Stimulated activated CD4-positive, alpha-beta T cell treated with anti-CD3 and anti-CD28 coated beads, Interleukin-1b, Interleukin-23, amount 100 ng/mL, for 48 hours (primary cell): ENCODE data around the gene KCNMA1.

Experiments used
- DNase-seq: peaks from one replicate; pipeline ENCODE4 v3.0.0-alpha.2; 2020

The KCNMA1 gene

GRCh38 chr10:77085344-77085743, 552.3 kb downstream of the KCNMA1 start:
- DNase-seq, result no peak

- DNase-seq, result no peak
These were observed 553.0 kb downstream of the KCNMA1 start for GRCh38 chr10:77084431-77085144.

GRCh38 chr10:77082601-77083252, 554.9 kb downstream of the KCNMA1 start:
- DNase-seq, result no peak

- DNase-seq, result no peak
These were observed 556.1 kb downstream of the KCNMA1 start for GRCh38 chr10:77081481-77081891.

GRCh38 chr10:77080361-77081027, 557.1 kb downstream of the KCNMA1 start:
- no peak for DNase-seq

GRCh38 chr10:77079592-77080300, 557.9 kb downstream of the KCNMA1 start:
- no peak for DNase-seq

- DNase-seq, result no peak
These were observed 560.2 kb downstream of the KCNMA1 start for GRCh38 chr10:77077316-77077945.

- DNase-seq, result no peak
These were observed 561.7 kb downstream of the KCNMA1 start for GRCh38 chr10:77075926-77076325.

GRCh38 chr10:77074104-77074624, 563.4 kb downstream of the KCNMA1 start:
- DNase-seq, result no peak

GRCh38 chr10:77073663-77073960, 564.0 kb downstream of the KCNMA1 start:
- no peak for DNase-seq

GRCh38 chr10:77072836-77073662, 564.6 kb downstream of the KCNMA1 start:
- no peak for DNase-seq

GRCh38 chr10:77072361-77072835, 565.2 kb downstream of the KCNMA1 start:
- no peak for DNase-seq

- no peak for DNase-seq
These were observed 565.7 kb downstream of the KCNMA1 start for GRCh38 chr10:77071956-77072355.

- no peak for DNase-seq
These were observed 566.6 kb downstream of the KCNMA1 start for GRCh38 chr10:77071001-77071511.

- no peak for DNase-seq
These were observed 567.3 kb downstream of the KCNMA1 start for GRCh38 chr10:77070346-77070745.

GRCh38 chr10:77068969-77069368, 568.6 kb downstream of the KCNMA1 start:
- DNase-seq, result no peak

GRCh38 chr10:77068272-77068671, 569.3 kb downstream of the KCNMA1 start:
- DNase-seq, result no peak

GRCh38 chr10:77062381-77062780, 575.2 kb downstream of the KCNMA1 start:
- no peak for DNase-seq

GRCh38 chr10:77060913-77061312, 576.7 kb downstream of the KCNMA1 start:
- DNase-seq, result no peak

GRCh38 chr10:77056650-77057049, 581.0 kb downstream of the KCNMA1 start:
- DNase-seq, result no peak

- DNase-seq, result no peak
These were observed 585.0 kb downstream of the KCNMA1 start for GRCh38 chr10:77052593-77052992.

GRCh38 chr10:77051837-77052236, 585.8 kb downstream of the KCNMA1 start:
- DNase-seq, result no peak
